ENCODE results near the gene TCF23.

The TCF23 gene

GRCh38 chr2:27202854-27203253 is 54.0 kb downstream of the TCF23 start:
- TF ChIP-seq NFIC (IDR thresholded peaks at IDR 0.05) (no peak), TCF12 (IDR thresholded peaks at IDR 0.05; ENCODE audit: low read depth) (no peak), CREB1 (IDR thresholded peaks at IDR 0.05; ENCODE audit: low read depth) (no peak), FOXM1 (IDR thresholded peaks at IDR 0.05; ENCODE audit: borderline replicate concordance, low read depth) (no peak), TAF1 (IDR thresholded peaks at IDR 0.05; ENCODE audit: low read depth) (no peak), CEBPB (IDR thresholded peaks at IDR 0.05) (no peak), USF1 (IDR thresholded peaks at IDR 0.05) (no peak), RAD21 (IDR thresholded peaks at IDR 0.05; ENCODE audit: low read depth) (no peak), TEAD4 (IDR thresholded peaks at IDR 0.05) (no peak), ZBTB7A (IDR thresholded peaks at IDR 0.05; ENCODE audit: low read depth) (no peak), YY1 (IDR thresholded peaks at IDR 0.05; ENCODE audit: low read depth) (no peak)
- TF ChIP-seq, protein P1, sequence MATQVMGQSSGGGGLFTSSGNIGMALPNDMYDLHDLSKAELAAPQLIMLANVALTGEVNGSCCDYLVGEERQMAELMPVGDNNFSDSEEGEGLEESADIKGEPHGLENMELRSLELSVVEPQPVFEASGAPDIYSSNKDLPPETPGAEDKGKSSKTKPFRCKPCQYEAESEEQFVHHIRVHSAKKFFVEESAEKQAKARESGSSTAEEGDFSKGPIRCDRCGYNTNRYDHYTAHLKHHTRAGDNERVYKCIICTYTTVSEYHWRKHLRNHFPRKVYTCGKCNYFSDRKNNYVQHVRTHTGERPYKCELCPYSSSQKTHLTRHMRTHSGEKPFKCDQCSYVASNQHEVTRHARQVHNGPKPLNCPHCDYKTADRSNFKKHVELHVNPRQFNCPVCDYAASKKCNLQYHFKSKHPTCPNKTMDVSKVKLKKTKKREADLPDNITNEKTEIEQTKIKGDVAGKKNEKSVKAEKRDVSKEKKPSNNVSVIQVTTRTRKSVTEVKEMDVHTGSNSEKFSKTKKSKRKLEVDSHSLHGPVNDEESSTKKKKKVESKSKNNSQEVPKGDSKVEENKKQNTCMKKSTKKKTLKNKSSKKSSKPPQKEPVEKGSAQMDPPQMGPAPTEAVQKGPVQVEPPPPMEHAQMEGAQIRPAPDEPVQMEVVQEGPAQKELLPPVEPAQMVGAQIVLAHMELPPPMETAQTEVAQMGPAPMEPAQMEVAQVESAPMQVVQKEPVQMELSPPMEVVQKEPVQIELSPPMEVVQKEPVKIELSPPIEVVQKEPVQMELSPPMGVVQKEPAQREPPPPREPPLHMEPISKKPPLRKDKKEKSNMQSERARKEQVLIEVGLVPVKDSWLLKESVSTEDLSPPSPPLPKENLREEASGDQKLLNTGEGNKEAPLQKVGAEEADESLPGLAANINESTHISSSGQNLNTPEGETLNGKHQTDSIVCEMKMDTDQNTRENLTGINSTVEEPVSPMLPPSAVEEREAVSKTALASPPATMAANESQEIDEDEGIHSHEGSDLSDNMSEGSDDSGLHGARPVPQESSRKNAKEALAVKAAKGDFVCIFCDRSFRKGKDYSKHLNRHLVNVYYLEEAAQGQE (IDR thresholded peaks at IDR 0.05; ENCODE audit: low read depth) = no peak
- TF ChIP-seq, protein P2, sequence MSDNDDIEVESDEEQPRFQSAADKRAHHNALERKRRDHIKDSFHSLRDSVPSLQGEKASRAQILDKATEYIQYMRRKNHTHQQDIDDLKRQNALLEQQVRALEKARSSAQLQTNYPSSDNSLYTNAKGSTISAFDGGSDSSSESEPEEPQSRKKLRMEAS (IDR thresholded peaks at IDR 0.05) = no peak

DNA sequence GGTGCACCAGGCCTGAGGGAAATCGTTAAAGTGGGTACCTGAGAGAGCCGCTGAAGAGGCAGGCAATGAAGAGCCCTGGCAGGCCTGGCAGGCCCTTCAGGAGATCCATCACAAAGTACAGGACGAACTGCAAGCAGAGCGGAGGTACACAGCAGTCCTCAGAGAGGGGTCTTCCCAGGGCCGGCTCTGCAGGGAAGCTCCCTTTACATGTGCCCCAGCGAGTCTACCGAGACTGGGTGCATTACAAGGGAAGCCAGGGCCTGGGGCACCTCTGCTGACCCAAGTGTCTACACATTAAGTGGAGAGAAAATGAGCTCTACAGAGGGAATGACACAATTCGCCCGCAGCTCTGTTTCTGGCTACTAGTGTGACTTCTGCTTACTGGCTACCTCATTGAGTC is 54.9 kb downstream of the TCF23 start:
- no peak for TF ChIP-seq TAF1 (IDR thresholded peaks at IDR 0.05; ENCODE audit: low read depth)
- no peak for TF ChIP-seq ZBTB7A (IDR thresholded peaks at IDR 0.05; ENCODE audit: low read depth)
- TF ChIP-seq, protein P2 (IDR thresholded peaks at IDR 0.05) = no peak
- no peak for TF ChIP-seq TEAD4 (IDR thresholded peaks at IDR 0.05)
- TF ChIP-seq FOXM1 (IDR thresholded peaks at IDR 0.05; ENCODE audit: borderline replicate concordance, low read depth) = no peak
- no peak for TF ChIP-seq EGR1 (IDR thresholded peaks at IDR 0.05)
- TF ChIP-seq RAD21 (IDR thresholded peaks at IDR 0.05; ENCODE audit: low read depth) = no peak
- no peak for TF ChIP-seq YY1 (IDR thresholded peaks at IDR 0.05; ENCODE audit: low read depth)
- no peak for TF ChIP-seq TCF12 (IDR thresholded peaks at IDR 0.05; ENCODE audit: low read depth)
- TF ChIP-seq, protein P1 (IDR thresholded peaks at IDR 0.05; ENCODE audit: low read depth) = no peak
- TF ChIP-seq NFIC (IDR thresholded peaks at IDR 0.05) = no peak
- TF ChIP-seq CEBPB (IDR thresholded peaks at IDR 0.05) = no peak
- TF ChIP-seq USF1 (IDR thresholded peaks at IDR 0.05) = no peak
- TF ChIP-seq CREB1 (IDR thresholded peaks at IDR 0.05; ENCODE audit: low read depth) = no peak
- TF ChIP-seq EP300 (IDR thresholded peaks at IDR 0.05; ENCODE audit: borderline replicate concordance) = no peak

DNA sequence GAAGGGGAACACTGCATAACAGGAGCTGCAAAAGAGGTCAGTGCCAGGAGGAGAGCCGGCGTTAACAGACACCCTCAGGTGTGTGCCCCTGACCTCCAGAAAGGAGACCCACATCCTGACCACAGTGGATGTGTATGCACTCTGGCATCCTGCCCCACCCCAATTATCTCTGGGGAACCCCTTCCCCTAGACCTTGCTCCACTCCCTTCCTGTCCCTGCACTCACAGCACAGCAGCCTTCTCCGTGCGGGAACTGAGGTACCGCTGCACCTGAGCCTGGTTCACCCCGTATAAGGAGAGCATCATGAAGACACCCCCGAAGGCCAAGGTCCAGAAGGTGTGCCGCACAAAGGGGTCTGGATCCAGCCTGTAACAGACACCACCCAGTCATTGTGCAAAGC is 55.8 kb downstream of the TCF23 start:
- TF ChIP-seq CREB1 (IDR thresholded peaks at IDR 0.05; ENCODE audit: low read depth) (no peak), NFIC (IDR thresholded peaks at IDR 0.05) (no peak), YY1 (IDR thresholded peaks at IDR 0.05; ENCODE audit: low read depth) (no peak), USF1 (IDR thresholded peaks at IDR 0.05) (no peak), TCF12 (IDR thresholded peaks at IDR 0.05; ENCODE audit: low read depth) (no peak), EGR1 (IDR thresholded peaks at IDR 0.05) (no peak), TAF1 (IDR thresholded peaks at IDR 0.05; ENCODE audit: low read depth) (no peak)
- TF ChIP-seq, protein P2 (IDR thresholded peaks at IDR 0.05) = no peak

- no peak for TF ChIP-seq USF1 (IDR thresholded peaks at IDR 0.05)
- TF ChIP-seq EGR1 (IDR thresholded peaks at IDR 0.05) = no peak
- TF ChIP-seq NFIC (IDR thresholded peaks at IDR 0.05) = no peak
Observed at GRCh38 chr2:27205206-27205605, 56.4 kb downstream of the TCF23 start.

DNA sequence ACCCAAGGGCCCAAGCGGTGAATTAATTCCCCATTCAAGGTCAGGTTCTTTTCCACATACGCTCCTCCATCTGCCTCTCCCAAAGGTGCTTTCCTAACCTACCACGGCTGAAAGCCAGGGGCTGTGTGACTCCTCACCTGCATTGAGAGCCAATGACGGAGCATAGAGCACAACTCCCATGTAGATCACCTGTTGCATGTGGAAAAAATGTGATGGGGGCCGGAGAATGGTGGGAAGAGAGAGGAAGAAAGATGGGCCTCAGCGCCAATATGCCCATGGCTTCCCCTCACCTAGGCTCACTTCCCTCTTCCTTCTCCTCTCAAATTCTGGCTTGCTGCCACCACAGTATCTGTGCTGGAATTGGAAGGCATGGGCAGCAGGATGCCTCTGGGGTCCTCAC is 57.5 kb downstream of the TCF23 start:
- TF ChIP-seq TAF1 (IDR thresholded peaks at IDR 0.05; ENCODE audit: low read depth) (no peak), EP300 (IDR thresholded peaks at IDR 0.05; ENCODE audit: borderline replicate concordance) (no peak), TCF12 (IDR thresholded peaks at IDR 0.05; ENCODE audit: low read depth) (no peak), RAD21 (IDR thresholded peaks at IDR 0.05; ENCODE audit: low read depth) (no peak), TEAD4 (IDR thresholded peaks at IDR 0.05) (no peak), CREB1 (IDR thresholded peaks at IDR 0.05; ENCODE audit: low read depth) (no peak), EGR1 (IDR thresholded peaks at IDR 0.05) (no peak), USF1 (IDR thresholded peaks at IDR 0.05) (no peak), FOXM1 (IDR thresholded peaks at IDR 0.05; ENCODE audit: borderline replicate concordance, low read depth) (no peak), NFIC (IDR thresholded peaks at IDR 0.05) (no peak)

All from Ishikawa (cell line).